Peyer's patch (tissue), 4 donors: ENCODE measurements around the gene PRKCH. TPM values are rescaled to one million over a fixed set of nuclear protein-coding genes. Genes with fewer than 3 reads are reported as not detected.

ENCODE experiments used
- DNase-seq, 3 donors: peaks; one replicate each; pipeline ENCODE4 v3.0.0-alpha.2; 2017 to 2019
- H3K27ac ChIP-seq, 4 donors: fragments of 200-600 bp; sonication (generic); one replicate each; pipeline ENCODE4 v1.5.1; 2016 to 2019
- H3K27me3 ChIP-seq, 2 donors: fragments of 200-600 bp; sonication (generic); one replicate each; pipeline ENCODE4 v1.5.1; 2019
- H3K36me3 ChIP-seq, 3 donors: fragments of 200-600 bp; sonication (generic); one replicate each; pipeline ENCODE4 v1.5.1; 2016 to 2019
- H3K4me1 ChIP-seq, 4 donors: fragments of 200-600 bp; sonication (generic); one replicate each; pipeline ENCODE4 v1.5.1; 2016 to 2019
- H3K4me3 ChIP-seq, 4 donors: fragments of 200-600 bp; sonication (generic); 1 replicate in 3 of 4; 2 replicates in 1 of 4; pipeline ENCODE4 v1.5.1; 2016 to 2019; ENCODE audit warnings: mild to moderate bottlenecking in 1 of 4
- H3K9me3 ChIP-seq, 4 donors: fragments of 200-600 bp; sonication (generic); one replicate each; pipeline ENCODE4 v1.5.1; 2016 to 2019; ENCODE audit warnings: mild to moderate bottlenecking in 1 of 4
- POLR2A ChIP-seq, 2 donors: fragments of 450-650 bp; IDR thresholded peaks; one replicate each; pipeline ENCODE4 v1.5.1; 2017; ENCODE audit warnings: antibody characterized with exemption in 2 of 2, mild to moderate bottlenecking in 2 of 2, moderate library complexity in 2 of 2
- total RNA-seq, 4 donors: library from RNA; depleted of rRNA; stranded (reverse); fragments of >200 nt; gene quantifications; one replicate each; pipeline ENCODE4 v1.1.0, GENCODE V29; 2016
- TF ChIP-seq, protein P1 (sequence below), 6 experiments: fragments of 450-650 bp in 4 of 6; fragments of 200-600 bp in 2 of 6; sonication (generic) in 1 of 6; IDR thresholded peaks; one replicate each; pipeline ENCODE4 v1.5.1; 2017 to 2019; ENCODE audit warnings: antibody characterized with exemption in 6 of 6, mild to moderate bottlenecking in 3 of 6, moderate library complexity in 1 of 6

PRKCH gene
- total RNA-seq, 4 donors from 2014 or later, result 32.5 to 64.2 (median 53.0) TPM

GRCh38 chr14:61552241-61552640 lies 230.9 kb downstream of the PRKCH start:
- TF ChIP-seq POLR2A (IDR thresholded peaks at IDR 0.05), result no peak
- TF ChIP-seq, protein P1, sequence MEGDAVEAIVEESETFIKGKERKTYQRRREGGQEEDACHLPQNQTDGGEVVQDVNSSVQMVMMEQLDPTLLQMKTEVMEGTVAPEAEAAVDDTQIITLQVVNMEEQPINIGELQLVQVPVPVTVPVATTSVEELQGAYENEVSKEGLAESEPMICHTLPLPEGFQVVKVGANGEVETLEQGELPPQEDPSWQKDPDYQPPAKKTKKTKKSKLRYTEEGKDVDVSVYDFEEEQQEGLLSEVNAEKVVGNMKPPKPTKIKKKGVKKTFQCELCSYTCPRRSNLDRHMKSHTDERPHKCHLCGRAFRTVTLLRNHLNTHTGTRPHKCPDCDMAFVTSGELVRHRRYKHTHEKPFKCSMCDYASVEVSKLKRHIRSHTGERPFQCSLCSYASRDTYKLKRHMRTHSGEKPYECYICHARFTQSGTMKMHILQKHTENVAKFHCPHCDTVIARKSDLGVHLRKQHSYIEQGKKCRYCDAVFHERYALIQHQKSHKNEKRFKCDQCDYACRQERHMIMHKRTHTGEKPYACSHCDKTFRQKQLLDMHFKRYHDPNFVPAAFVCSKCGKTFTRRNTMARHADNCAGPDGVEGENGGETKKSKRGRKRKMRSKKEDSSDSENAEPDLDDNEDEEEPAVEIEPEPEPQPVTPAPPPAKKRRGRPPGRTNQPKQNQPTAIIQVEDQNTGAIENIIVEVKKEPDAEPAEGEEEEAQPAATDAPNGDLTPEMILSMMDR (IDR thresholded peaks at IDR 0.05), result no peak
- Histone ChIP-seq H3K27me3 (no peaks in the 10 kb centered on the region), H3K27ac (peak overlapping the region in 3 of 4 donors; percentile 71 to 86 (median 73)), H3K4me3 (no peak overlapping the region), H3K9me3 (no peaks in the 10 kb centered on the region), H3K4me1 (peaks cover 3 to 21% (median 8%) of the 10 kb centered on the region in 4 donors), H3K36me3 (peaks cover 0 to 13% (median 0%) of the 10 kb centered on the region in 3 donors)
- DNase-seq, result no peak

GRCh38 chr14:61553730-61554641 lies 232.6 kb downstream of the PRKCH start:
- Histone ChIP-seq H3K27me3 (no peaks in the 10 kb centered on the region), H3K4me1 (peaks cover 3 to 21% (median 8%) of the 10 kb centered on the region in 4 donors), H3K4me3 (no peak overlapping the region), H3K27ac (peak overlapping the region in 3 of 4 donors; percentile 71 to 86 (median 73)), H3K36me3 (no peaks in the 10 kb centered on the region), H3K9me3 (no peaks in the 10 kb centered on the region)
- no peak for TF ChIP-seq POLR2A (IDR thresholded peaks at IDR 0.05)
- TF ChIP-seq, protein P1 (IDR thresholded peaks at IDR 0.05), result no peak
- no peak for DNase-seq

GRCh38 chr14:61555056-61555838 lies 233.9 kb downstream of the PRKCH start:
- Histone ChIP-seq H3K4me1 (peaks cover 3 to 28% (median 8%) of the 10 kb centered on the region in 4 donors), H3K27me3 (no peaks in the 10 kb centered on the region), H3K4me3 (no peak overlapping the region), H3K9me3 (no peaks in the 10 kb centered on the region), H3K36me3 (no peaks in the 10 kb centered on the region), H3K27ac (no peak overlapping the region)
- TF ChIP-seq, protein P1 (IDR thresholded peaks at IDR 0.05), result no peak
- TF ChIP-seq POLR2A (IDR thresholded peaks at IDR 0.05), result no peak
- DNase-seq, result no peak

GRCh38 chr14:61556455-61556854 lies 235.1 kb downstream of the PRKCH start:
- H3K9me3 ChIP-seq, result no peaks in the 10 kb centered on the region
- no peak overlapping the region for H3K27ac ChIP-seq
- TF ChIP-seq POLR2A (IDR thresholded peaks at IDR 0.05), result no peak
- TF ChIP-seq, protein P1 (IDR thresholded peaks at IDR 0.05), result no peak
- DNase-seq, result no peak
- no peak overlapping the region for H3K4me3 ChIP-seq
- peaks cover 4 to 40% (median 8%) of the 10 kb centered on the region in 4 donors for H3K4me1 ChIP-seq
- H3K36me3 ChIP-seq, result no peaks in the 10 kb centered on the region
- H3K27me3 ChIP-seq, result no peaks in the 10 kb centered on the region

DNA sequence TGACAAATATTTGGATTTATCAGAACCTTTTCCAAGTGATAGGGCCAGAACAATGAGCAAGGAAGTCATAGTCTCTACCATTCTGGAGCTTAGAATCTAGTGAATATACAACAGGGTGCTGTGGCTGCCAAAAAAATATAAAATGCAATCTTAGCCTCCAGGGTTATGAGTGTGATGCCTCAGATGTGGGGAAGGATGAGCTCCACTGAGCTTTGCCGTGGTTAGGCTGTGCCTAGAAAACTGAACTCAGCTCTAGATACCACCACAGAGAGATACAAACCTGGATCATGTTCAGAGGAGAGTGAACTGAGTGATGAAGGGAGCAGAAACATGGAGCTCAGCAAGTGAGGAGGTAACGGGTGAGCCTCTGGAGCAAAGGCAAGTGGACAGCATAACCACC lies 235.9 kb downstream of the PRKCH start:
- Histone ChIP-seq H3K36me3 (no peaks in the 10 kb centered on the region), H3K27ac (no peak overlapping the region), H3K4me3 (no peak overlapping the region), H3K27me3 (no peaks in the 10 kb centered on the region), H3K9me3 (no peaks in the 10 kb centered on the region), H3K4me1 (peaks cover 4 to 45% (median 8%) of the 10 kb centered on the region in 4 donors)
- no peak for TF ChIP-seq POLR2A (IDR thresholded peaks at IDR 0.05)
- TF ChIP-seq, protein P1 (IDR thresholded peaks at IDR 0.05), result no peak
- DNase-seq, result no peak
